ENCODE results near the gene RAB40C.

- TF ChIP-seq POLR2AphosphoS5 (IDR thresholded peaks at IDR 0.05; ENCODE audit: low read depth, low read length), result no peak
- TF ChIP-seq CTCF (IDR thresholded peaks at IDR 0.05), result no peak
- TF ChIP-seq REST (IDR thresholded peaks at IDR 0.05; ENCODE audit: insufficient read depth in 1 of 2, low read depth in 2 of 2, low read length in 1 of 2), result no peak
- no peak for TF ChIP-seq TCF7L2 (IDR thresholded peaks at IDR 0.05; ENCODE audit: low read depth, low read length)
- no peak for TF ChIP-seq SIN3A (IDR thresholded peaks at IDR 0.05; ENCODE audit: borderline replicate concordance, insufficient read depth, low read depth, low read length)
Observed at GRCh38 chr16:603933-604332, 14.1 kb downstream of the RAB40C start.
